Endometrial microvascular endothelial cells (primary cell): Measurements from ENCODE around the gene NKTR. TPM values are rescaled to one million over a fixed set of nuclear protein-coding genes. Genes with fewer than 3 reads are reported as not detected.
"Not testable (repeated sequence)": the region's sequence is repeated elsewhere in the genome, so short reads cannot be mapped to it uniquely, and the experiment has no call there.

ENCODE experiments used
- in situ Hi-C: cut with HindIII; loops from 2 replicates; pipeline ENCODE4 v1.10.0; 2017; ENCODE audit warnings: low sequenced_read_pairs, low pct_unique_long_range_greater_than_20kb; ENCODE audit errors: inconsistent ontology term
- total RNA-seq: library from RNA; depleted of rRNA; stranded (reverse); fragments of >200 nt; gene quantifications from one replicate; pipeline ENCODE4 v1.2.3, GENCODE V29; 2015; ENCODE audit errors: inconsistent ontology term

Gene NKTR
- total RNA-seq = 29.2 TPM

DNA sequence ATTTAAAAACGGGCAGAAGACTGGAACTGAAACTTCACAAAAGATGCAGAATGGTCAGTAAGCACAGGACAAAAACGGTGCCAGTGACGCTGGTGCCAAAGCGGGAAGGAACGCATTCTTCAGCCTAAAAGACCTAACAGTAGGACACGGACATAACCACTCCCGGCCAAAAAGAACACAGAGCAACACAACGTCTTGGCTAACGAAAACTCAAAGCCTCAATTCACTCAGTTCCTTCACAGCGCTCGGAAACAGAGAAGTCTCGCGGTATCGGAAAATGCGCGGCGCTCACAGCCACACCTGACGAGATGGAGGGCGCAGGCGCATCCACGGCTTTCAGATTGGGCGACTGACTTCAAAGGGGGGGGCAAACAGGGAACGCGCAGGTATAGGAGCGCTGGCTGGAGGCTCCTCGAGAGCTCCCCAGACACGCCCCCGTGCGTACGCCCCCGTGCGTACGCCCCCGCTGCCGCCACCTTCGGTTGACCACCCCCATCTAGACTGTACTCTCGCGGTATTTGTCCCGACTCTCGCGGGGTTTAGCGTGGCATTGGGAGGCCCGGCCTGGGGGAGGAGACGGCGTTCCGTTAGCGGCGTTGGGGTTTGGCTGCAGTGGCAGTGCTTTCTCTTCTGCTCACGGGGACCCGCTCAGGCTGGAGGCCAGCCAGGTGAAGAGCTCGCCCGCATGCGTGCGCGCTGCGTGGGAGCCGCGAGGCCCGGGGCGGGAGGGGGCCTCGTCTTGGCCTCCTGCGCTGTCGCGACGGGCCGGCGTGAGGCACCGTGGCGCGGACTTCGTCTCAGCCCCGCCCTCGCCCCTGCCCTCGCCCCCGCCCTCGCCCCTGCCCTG lies at the start of gene NKTR:
TSS of gene NKTR (plus strand) at position 576 of the 847 bp plus-strand sequence. CDS start 321 bp downstream, outside the sequence.
- in situ Hi-C loops = no loop called here

DNA sequence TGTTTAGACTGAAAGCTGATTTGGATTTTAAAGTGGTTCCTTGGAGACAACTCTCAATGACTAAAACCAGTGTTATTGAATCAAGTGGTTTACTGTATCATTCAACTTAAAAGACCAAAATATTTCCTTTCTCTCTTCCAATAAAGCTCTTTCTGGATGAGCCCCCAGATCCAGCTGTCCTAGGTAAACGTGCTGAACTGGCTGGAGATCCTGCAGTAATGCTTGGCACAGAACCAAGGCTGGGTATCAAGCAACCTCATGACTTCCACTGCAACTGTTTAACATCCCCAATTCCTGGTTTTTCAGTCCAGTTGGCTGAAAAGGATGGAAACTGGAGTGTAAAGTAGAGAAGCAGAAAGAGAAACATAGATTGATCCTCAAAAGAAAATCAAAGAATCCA lies 47.7 kb upstream of the NKTR start:
- in situ Hi-C loops = no loop called here

GRCh38 chr3:42556089-42556632 lies 44.3 kb upstream of the NKTR start:
- in situ Hi-C loops = no loop called here

GRCh38 chr3:42556817-42557216 lies 43.7 kb upstream of the NKTR start:
- in situ Hi-C loops = not testable (repeated sequence)

DNA sequence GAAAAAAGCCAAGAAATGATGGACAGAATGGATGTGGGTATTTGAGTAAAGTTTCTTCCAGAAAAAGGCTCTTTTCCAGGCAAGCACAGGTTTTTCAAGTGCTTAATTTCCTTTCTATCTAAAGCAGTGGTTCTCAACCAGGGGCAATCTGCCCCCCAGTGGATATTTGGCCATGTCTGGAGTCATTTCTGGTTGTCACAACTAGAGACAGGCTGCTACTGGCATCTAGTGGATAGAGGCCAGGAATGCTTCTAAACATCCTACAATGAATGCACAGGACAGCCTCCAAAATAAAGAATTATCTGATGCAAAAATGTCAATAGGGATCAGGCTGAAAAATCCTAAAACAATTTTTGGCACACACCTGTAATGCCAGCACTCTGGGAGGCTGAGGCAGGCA lies 42.6 kb upstream of the NKTR start:
- in situ Hi-C loops = no loop called here

GRCh38 chr3:42562047-42562907 lies 38.2 kb upstream of the NKTR start:
- in situ Hi-C loops = no loop called here

- in situ Hi-C loops = no loop called here
Measured at GRCh38 chr3:42569593-42570142, 30.8 kb upstream of the NKTR start.

DNA sequence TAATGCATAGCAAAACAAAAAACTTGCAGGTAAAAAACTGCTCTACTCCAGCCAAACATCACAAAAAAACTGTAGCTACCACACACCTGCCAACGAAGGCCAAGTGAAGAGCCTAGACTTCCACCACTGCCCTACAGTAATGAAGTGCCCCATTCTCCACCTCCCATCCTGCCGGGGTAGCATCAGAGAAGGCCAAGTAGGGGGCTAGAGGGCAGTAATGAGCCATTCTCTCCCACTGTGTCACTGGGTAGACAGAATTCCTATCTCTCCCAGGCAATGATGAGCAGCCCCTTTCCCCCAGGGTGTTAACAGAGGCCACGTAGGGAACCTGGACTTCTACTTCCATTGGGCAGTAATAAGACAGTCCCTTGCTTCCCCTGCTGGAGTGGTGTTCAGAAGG lies 28.2 kb upstream of the NKTR start:
- in situ Hi-C loops = no loop called here

DNA sequence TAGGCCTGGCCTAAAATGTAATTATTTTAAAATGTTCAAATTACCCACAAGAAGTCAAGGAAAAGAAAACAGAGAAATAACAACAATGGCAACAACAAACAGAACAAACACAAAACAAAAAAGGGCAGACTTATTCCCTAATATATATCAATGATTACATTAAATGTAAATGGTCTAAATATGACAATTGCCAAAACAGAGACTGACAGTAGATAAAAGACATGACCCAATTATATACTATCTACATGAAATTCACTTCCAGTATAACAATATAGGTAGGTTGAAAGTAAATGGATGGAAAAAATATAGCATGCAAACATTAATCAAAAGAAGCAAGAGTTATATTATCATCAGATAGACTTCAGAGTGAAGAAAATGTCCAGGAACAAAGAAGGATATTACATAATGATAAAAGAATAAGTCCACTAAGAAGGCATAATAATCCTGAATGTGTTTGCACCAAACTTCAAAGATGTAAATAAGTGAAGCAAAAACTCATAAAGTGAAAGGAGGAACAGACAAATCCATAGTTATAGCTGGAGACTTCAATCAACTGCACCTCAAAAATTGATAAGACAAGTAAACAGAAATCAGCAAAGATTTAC lies 25.2 kb upstream of the NKTR start:
- in situ Hi-C loops = no loop called here

DNA sequence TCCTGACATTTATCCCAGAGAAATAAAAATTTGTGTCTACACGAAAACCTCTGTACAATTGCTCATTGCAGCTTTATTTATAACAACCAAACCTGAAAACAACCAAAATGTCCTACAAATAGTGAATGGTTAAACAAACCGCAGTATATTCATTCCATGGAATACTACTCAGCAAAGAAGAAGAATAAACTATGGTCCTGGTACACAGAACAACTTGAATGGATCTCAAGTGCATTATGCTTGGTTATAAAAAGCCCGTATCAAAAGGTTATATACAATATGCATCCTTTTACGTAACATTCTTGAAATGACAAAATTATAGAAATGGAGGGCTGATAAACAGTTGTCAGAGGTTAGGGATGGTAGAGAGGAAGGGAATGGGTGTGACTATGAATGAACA lies 22.4 kb upstream of the NKTR start:
- in situ Hi-C loops = no loop called here

DNA sequence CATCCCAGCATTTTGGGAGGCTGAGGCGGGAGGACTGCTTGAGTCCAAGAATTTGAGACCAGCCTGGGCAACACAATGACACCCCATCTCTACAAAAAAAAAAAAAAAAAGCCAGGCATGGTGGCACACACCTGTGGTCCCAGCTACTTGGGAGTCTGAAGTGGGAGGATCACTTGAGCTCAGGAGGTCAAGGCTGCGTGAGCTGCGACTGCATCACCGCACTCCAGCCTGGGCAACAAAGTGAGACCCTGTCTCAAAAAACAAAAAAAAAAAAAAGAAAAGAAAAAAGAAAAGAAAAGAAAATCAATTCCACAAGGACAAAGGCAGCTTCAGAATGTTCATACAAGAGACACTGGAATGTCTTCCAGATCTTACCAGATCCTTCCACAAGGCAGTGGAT lies 21.1 kb upstream of the NKTR start:
- in situ Hi-C loops = not testable (repeated sequence)

DNA sequence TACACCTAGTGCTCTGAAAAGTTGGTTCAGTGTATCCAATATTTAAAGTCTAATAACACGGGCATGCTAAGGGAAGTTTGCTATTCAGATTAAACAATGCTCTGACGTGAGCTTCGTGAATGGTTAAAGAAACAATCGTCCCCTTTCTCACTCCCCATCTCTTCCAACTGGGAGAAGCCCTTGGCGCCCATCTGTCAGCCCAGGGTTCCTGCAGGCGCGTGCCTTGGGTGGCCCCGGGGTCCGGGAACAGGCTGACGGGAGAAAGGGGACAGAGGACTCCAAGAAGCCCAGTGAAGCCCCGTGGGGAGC lies 19.1 kb upstream of the NKTR start:
- in situ Hi-C loops = no loop called here

DNA sequence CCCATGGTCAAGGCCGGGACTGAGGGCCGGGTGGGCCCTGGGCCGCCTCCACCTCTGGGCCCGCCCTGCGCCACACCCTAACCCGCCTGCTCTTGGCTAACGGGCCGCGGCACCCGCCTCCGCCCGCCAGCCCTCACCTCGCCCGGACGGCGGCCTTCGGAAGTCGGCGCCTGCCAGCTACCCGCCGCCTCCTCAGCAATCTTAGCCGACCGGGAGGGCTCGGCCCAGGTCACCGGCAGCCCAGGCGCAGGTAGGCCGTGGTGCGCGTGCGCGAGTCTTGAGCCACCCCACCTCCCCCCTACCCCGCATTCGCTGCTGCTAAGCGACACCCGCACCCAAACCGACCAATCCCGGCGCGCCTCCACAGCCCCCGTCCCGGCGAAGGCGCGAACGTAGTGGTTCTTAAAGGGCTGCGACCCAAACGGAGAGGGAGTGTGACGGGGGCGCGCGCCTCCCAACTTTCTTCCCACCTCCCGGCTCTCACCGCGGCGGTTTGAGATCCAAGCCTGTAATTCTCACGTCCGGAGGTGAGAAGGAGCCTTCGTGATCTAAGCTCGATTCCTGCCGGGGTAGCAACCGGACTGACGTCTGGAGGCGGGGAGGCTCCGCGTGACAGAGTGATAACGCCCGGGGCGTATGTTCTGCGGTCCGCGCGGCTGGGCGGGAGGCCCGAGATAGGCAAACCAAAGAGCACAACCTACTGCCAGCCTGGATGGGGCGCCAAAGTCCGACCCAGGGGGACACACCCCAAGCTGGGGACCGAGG lies 18.6 kb upstream of the NKTR start, which contains the start of gene SEC22C:
TSS of gene SEC22C (minus strand) at position 259 of the 765 bp plus-strand sequence. CDS start 12,921 bp downstream, outside the sequence.
- in situ Hi-C loops = no loop called here

GRCh38 chr3:42582474-42583070 lies 17.9 kb upstream of the NKTR start:
- in situ Hi-C loops = no loop called here

- in situ Hi-C loops = no loop called here
Measured at GRCh38 chr3:42588625-42589024, 11.9 kb upstream of the NKTR start.

DNA sequence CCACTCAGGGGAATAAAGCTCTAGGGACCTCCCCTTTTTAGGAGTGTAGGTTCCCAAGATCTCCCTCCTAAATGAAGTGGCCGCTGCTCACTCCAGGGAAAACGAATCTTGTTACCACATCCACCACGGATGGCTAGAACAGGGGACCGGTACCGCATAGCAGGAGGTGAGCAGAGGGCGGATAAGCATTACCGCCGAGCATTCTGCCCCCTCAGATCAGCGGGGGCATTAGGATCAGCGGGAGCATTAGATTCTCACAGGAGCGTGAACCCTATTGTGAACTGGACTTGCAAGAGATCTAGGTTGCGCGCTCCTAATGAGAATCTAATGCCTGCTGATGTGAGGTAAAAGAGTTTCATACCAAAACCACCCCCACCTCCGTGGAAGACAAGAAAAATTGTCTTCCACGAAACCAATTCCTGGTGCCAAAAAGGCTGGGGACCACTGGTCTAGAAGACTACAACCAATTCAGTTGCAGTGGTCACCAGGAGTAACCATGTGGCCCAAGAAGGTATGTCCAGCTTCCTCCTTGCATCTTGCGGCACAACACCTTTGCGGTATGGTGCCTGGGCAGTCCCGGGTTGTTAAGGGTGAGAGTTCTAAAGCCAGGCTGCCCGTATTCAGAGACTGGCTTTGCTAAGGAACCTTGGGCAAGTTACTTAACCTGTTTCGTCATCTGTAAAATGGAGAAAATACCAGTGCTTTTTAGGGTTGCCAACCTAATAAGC lies 10.9 kb upstream of the NKTR start:
- in situ Hi-C loops = no loop called here

DNA sequence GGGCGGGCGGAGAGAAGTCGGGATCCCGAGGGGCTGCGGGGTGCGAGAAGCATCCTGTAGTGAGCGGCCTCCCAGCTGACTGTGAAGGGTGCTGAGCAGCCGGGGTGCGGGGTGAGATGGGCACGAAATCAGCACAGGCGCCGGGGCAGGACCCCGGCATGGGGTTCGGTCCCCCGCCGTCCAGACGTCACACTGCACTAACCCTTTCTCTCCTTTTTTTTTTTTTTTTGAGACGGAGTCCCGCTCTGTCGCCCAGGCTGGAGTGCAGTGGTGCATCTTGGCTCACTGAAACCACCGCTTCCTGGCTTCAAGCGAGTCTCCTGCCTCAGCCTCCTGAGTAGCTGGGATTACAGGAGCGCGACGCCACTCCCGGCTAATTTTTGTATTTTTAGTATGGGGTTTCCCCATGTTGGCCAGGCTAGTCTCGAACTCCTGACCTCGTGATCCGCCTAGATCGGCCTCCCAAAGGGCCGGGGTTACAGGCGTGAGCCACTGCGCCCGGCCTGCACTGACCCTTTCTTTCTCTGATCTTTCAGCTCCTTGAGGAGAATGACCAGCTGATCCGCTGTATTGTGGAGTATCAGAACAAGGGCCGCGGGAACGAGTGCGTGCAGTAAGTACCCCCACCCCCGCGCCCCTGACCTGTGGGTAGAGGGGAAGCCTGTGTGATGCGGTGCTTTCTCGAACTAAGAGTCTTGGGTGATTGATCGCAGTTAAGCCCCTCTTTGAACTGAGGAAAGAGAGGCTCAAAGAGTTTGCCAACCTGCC lies 9.3 kb upstream of the NKTR start:
- in situ Hi-C loops = no loop called here
